PFSK-1 (cell line): ENCODE data around the gene IFT122.

ENCODE experiments used
- FOXP2 ChIP-seq: optimal IDR thresholded peaks from 2 replicates; pipeline ENCODE3; 2011; ENCODE audit warnings: borderline replicate concordance, control low read depth, inconsistent platforms; ENCODE audit not compliant: insufficient read depth; ENCODE audit errors: extremely low read length, extremely low read depth
- POLR2AphosphoS5 ChIP-seq: IDR thresholded peaks from 2 replicates; pipeline ENCODE4 v1.6.1; 2012; ENCODE audit warnings: low read depth, mild to moderate bottlenecking, control low read depth, low read length, moderate library complexity
- REST ChIP-seq, 2 experiments: IDR thresholded peaks; 2 replicates each; pipeline versions ENCODE4 v1.6.1 to v1.8.0; 2011 to 2012; ENCODE audit warnings: low read depth in 2 of 2, low read length in 2 of 2, control low read depth in 1 of 2, inconsistent platforms in 1 of 2, mild to moderate bottlenecking in 1 of 2, moderate library complexity in 1 of 2; ENCODE audit not compliant: insufficient read depth in 1 of 2
- SIN3A ChIP-seq: IDR thresholded peaks from 2 replicates; pipeline ENCODE4 v1.6.1; 2012; ENCODE audit warnings: mild to moderate bottlenecking, low read length, moderate library complexity, borderline replicate concordance; ENCODE audit not compliant: insufficient read depth
- TAF1 ChIP-seq: IDR thresholded peaks from 2 replicates; pipeline ENCODE4 v1.6.1; 2012; ENCODE audit warnings: low read length, control low read depth, borderline replicate concordance; ENCODE audit not compliant: insufficient read depth

IFT122 gene

GRCh38 chr3:129474984-129475804, 35.2 kb downstream of the IFT122 start:
- TF ChIP-seq POLR2AphosphoS5 (no peak), SIN3A (no peak), TAF1 (no peak)

GRCh38 chr3:129475863-129476262, 35.8 kb downstream of the IFT122 start:
- TF ChIP-seq TAF1 (no peak), REST (IDR thresholded peaks at IDR 0.05; ENCODE audit: insufficient read depth in 1 of 2, low read depth in 2 of 2, low read length in 2 of 2) (no peak), SIN3A (no peak), POLR2AphosphoS5 (no peak), FOXP2 (no peak)

- TF ChIP-seq FOXP2 (no peak), REST (IDR thresholded peaks at IDR 0.05; ENCODE audit: insufficient read depth in 1 of 2, low read depth in 2 of 2, low read length in 2 of 2) (no peak), TAF1 (no peak), POLR2AphosphoS5 (no peak), SIN3A (no peak)
Measured at GRCh38 chr3:129476586-129476985, 36.6 kb downstream of the IFT122 start.

- TF ChIP-seq FOXP2 (no peak), POLR2AphosphoS5 (no peak), REST (IDR thresholded peaks at IDR 0.05; ENCODE audit: insufficient read depth in 1 of 2, low read depth in 2 of 2, low read length in 2 of 2) (no peak), TAF1 (no peak), SIN3A (no peak)
Measured at GRCh38 chr3:129481766-129482332, 41.8 kb downstream of the IFT122 start.

GRCh38 chr3:129482721-129483120, 42.7 kb downstream of the IFT122 start:
- TF ChIP-seq SIN3A (no peak), TAF1 (no peak)

GRCh38 chr3:129483870-129484269, 43.8 kb downstream of the IFT122 start:
- TF ChIP-seq FOXP2: no peak
